GM18873 (cell line): ENCODE data around the gene SLC10A7.

Experiments
- ATAC-seq: cut with Tn5 transposase; IDR thresholded peaks from one replicate; pipeline ENCODE4 v1.9.1; 2021; ENCODE audit warnings: mild to moderate bottlenecking, moderate library complexity, moderate number of reproducible peaks; ENCODE audit not compliant: unreplicated experiment, low FRiP score

SLC10A7 gene, protein sequence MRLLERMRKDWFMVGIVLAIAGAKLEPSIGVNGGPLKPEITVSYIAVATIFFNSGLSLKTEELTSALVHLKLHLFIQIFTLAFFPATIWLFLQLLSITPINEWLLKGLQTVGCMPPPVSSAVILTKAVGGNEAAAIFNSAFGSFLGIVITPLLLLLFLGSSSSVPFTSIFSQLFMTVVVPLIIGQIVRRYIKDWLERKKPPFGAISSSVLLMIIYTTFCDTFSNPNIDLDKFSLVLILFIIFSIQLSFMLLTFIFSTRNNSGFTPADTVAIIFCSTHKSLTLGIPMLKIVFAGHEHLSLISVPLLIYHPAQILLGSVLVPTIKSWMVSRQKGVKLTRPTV

DNA sequence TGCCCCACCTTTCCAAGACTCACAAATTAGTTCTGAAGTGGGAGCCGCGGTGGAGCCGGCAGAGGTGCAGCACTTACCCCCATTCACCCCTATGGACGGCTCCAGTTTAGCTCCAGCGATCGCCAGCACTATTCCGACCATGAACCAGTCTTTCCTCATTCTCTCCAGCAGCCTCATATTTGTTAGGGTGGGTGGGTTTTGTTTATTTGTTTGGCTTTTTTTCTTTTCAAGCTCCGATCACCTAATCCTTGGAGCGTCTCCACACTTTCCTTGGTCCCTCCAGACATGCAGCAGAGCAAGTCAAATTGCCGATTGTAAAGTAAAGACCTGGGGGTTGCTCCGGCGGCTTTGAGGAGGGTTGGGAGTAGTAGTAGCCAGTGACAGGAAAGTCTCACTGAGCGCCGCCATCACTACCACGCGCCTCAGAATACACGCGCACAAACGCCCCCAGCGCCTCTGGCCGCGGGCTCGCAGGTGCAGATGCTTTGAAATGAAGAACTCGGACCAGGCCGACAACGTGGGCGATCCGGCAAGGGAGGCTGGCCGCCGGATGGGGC, at the start of gene SLC10A7:
Gene SLC10A7, minus strand, starts transcription at position 400 of the 557 bp plus-strand sequence. Its CDS starts 223 bp downstream, at position 177.
- peak; percentile 66 for ATAC-seq

DNA sequence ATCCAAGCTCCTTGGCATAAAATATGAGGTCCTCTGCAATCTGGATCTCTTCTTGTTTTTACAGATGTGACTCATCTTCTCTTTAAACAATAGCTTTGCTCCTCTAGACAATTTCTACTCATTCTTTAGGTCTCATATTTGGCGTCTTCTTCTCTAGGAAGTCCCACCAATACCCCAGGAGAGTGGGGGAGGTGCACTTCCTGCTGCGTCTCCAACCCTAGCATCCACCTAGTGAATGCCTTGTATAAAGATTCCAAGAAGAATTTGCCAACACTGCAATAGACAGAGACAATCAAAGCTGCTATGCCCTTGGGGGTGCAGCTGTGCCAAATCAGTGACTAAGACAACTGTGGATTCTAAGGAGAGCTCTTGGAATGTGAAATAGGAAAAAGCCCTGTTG, 45.7 kb upstream of the SLC10A7 start:
- ATAC-seq = no peak

DNA sequence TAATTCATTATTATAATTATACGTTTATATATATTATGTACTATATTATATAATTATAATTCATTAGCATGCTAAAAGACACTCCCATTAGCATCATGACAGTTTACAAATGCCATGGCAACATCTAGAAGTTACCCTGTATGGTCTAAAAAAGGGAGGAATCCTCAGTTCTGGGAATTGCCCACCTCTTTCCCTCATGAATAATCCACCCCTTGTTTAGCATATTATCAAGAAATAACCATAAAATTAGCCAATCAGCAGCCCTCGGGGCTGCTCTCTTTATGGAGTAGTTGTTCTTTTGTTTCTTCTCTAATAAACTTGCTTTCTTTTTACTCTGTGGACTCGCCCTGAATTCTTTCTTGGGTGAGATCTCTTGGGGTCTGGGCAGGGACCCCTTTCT, 42.8 kb upstream of the SLC10A7 start:
- ATAC-seq = no peak

DNA sequence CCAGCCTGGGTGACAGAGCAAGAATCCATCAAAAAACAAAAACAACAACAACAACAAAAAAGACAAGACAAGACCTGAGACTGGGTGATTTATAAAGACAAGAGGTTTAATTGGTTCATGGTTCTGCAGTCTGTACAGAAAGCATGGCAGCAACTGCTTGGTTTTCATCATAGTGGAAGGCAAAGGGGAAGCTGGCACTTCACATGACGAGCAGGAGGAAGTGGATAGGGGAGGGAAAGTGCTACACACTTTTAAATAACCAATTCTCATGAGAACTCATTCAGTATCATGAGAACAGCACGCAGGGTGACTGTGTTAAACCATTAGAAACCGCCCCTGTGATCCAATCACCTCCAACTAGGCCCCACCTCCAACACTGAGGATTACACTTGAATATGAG, 28.4 kb upstream of the SLC10A7 start:
- ATAC-seq = no peak

DNA sequence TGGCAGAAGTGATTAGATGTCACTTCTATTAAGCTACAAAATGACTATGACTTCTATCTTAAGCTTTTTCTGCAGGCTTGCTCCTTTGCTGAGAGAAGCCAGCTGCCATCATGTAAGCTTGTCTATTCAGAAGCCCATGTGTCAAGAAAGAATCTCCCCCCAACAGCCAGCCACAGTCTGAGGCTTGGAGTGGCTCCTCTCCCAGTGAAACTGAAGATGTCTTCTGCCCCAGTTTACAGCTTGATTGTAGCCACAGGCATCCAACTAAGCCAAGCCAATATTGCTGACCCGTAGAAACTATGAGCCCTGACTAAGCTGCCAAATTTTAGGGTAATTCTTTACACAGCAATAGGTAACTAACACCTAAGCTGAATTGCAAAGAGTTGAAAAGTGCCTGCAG, 26.7 kb upstream of the SLC10A7 start:
- ATAC-seq = no peak

DNA sequence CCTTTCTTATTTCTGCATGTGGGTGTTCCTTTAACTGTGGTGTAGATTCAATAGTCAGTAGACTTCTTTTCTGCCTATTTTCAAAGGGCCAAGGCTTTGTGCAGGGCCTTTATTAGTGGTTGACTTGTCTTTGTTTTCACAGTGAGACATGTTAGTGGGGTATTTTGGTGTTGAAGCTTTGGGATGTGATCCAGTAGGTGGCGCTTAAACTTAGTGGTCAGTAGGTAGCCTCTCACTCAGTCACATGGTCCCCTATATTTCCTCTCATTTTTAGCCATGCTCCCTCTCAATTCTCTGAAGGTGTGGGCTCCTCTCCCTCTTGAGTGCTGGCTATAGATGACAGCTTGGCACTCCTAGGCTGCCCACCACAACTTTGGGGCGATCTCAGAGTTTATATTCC, 23.4 kb upstream of the SLC10A7 start:
- no peak for ATAC-seq

DNA sequence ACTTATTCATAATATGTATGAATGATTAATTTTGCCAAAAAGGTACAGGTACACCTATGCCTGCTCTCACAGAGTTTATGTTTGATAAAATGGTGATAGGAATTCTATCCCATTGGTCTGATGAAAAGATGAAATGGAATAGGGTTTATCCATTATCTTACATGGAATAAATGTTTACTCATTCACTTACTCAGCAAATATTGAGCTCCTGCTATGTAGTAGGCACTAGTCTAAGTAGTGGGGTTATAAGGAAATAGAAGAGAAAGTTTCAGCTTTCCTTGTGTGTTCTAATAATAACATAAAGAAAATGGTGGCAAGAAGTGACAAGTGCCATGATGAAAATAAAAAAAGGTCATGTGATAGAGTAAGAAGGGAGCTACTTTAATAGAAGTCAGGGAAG, 12.4 kb upstream of the SLC10A7 start:
- ATAC-seq = no peak

DNA sequence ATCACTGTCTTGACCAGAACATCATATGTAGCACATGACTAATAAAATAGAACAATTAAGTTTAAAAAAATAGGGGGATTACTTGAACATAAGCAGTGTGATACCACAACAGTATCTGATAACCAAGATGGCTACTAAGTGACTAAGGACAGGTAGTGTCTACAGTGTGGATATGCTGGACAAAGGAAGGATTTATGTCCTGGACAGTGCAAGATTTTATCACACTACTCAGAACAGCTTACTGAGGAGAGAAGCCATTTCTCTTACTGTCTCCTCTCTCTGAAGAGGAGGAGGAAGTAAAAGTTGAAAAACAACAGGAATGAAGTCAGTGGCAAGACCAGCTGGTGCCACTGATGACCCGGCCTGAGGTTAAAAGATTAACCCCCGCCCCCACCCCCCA, 4.0 kb upstream of the SLC10A7 start:
- ATAC-seq = no peak

DNA sequence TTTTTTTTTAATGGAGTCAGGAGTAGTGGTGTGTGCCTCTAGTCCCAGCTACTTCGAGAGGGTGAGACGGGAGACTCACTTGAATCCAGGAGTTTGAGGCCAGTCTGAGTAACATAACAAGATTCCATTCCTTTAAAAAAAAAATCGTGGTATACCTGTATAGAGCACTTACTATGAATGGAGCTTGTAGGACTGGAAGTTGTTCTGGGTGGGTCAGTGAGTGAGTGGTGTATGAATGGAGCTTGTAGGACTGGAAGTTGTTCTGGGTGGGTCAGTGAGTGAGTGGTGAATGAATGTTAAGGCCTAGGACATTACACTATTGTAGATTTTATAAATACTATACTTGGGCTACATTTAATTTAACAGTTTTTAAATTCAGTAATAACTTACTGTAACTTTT, 2.9 kb upstream of the SLC10A7 start:
- no peak for ATAC-seq

DNA sequence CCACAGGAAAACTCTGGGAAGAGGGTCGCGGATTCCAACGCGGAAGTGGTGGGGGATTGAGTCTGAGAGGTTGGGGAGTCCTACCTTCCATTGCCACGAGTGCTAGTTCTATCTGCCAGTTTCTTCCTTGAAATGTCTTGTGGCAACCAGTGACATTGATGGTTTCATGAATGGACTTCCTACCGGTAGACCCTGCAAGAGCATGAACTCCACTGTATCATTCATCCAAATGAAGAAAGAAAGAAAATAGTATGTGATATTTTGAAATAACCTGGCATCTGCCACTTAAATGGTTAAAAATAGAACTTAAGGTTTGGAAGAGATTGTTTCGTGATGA, 1.1 kb upstream of the SLC10A7 start:
- ATAC-seq = peak; percentile 24

DNA sequence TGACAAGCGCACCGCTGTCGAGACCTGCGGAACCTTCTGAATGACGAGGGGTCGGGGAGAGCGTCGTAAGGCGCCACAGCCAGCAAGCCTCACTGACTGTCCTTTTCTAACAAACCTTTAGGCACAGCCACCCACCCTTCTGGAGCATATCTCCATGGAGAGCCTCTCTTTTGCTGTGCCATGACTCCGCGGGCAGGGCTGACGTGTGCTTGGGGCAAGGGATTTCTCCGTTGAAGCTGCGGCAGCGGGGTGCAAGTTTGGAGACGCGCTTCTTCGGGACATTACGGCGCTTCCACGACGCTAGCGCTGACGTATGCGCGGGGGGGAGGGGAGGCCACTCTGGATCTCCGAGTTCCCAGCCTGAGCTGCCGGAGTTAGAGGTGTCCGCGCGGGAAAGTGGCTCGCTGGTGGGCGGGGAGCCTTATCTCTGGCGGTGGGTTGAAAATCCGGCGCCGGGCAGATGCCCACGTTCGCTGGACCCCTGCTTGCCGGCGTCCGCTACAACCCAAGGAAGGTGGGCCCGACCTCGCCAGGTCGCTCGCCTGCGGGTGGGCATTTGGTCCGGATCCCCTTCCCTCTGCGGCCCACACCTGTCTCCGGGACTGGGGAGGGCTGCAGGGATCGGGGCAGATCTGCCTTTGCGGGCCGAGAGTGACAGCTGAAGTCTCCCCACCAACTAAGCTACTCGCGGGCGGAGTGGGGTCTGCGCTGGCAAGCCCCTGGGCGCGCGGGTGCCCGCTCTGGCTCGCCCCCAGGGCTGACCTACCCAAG, 543 bp upstream of the SLC10A7 start:
- peak; percentile 58 for ATAC-seq

DNA sequence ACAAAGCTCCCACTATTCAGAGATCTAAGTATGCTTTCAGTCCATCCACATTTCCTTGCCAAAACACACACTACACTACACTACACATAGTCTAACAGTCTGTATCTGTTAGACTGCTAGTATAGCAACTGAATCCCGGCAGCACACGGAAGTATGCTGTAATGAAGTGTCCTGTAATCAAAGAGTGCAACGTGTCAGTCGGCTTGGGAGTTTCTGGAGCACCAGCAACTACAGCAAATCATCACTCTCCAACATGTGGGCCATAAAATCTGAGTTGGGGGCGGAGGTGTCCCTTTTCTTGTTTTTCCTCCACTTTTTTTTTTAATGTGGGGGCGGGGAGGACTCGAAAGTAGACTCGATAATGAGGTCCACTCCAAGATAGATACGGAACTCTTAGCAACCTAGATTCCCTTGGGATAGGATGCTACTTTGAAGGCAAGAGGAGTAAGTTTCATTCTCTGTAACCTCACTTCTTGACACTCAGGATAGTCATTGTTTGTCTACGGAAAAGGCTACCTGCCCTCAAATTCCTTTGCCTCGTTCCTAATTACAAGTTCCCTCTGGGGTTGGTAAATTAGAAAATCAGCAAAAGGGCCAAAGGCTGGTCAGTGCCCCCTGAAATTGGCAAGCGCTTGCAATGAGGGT, 722 bp downstream of the SLC10A7 start:
- peak; percentile 46 for ATAC-seq

DNA sequence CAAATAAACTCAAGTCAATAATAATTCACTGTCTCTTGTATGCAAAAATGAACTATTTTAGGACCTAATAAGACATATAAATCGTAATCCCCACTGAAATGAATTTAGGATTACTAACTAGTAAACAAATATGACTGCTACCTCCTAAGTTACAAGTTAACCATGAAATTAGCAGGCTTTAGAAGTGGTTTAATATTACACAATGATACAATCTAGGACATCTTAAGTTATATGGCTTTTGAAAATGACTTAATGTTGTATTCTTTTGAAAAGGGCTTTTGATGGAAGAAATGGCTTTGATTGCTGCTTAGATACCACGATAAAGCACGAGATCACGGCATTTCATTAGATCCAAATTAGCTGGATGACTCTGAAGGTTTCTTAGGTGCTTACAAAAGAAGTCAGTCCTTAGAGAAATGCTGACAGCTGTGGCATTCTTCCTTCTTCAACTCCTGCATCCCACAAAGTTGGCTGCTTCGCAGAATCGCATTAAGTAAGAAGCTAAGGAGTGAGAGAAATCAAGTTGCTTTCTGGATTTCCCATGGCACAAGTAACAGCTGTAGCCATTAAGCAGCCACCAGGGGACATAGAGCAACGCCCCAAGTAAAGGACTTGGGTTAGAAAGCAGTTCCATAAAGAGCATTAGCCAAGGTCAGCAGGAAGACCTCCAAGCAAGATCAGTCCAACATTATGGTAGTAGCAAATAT, 6.9 kb downstream of the SLC10A7 start:
- ATAC-seq = no peak

DNA sequence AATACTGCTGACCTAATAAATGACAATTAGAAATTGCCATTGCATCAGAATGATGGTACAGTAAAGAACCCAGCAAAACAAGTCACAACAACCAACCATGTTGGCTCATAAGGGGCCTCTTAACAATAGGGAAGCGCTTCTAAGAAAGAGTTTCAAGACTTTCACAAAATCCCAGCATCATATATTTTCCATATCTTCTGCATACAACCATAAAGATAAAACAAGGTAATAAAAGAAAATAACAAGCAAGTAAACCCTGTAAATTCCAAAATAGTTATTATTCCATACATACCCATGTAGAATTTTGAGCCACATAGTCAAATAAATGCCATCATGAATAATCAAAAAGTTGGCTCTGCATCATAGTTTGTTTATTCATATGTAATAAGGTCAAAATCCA, 8.2 kb downstream of the SLC10A7 start:
- no peak for ATAC-seq

DNA sequence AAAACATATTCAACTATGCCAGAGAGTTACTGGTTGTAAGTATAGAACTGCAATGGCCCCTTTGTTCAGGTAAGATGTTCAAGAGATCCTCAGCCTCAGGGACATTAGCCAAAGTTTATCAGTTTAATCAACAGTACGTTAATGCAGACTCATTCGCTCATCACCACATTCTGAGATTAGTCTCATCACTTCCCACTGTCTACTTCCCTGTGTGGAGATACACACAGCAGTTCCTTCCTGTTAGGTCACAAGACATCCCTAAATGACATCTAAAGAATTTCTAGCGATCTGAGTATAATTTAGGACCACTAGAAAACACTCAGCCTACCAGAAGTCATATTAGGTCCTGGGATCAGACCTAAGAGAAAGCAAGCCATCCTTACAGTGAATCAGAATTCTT, 10.4 kb downstream of the SLC10A7 start:
- ATAC-seq = no peak

DNA sequence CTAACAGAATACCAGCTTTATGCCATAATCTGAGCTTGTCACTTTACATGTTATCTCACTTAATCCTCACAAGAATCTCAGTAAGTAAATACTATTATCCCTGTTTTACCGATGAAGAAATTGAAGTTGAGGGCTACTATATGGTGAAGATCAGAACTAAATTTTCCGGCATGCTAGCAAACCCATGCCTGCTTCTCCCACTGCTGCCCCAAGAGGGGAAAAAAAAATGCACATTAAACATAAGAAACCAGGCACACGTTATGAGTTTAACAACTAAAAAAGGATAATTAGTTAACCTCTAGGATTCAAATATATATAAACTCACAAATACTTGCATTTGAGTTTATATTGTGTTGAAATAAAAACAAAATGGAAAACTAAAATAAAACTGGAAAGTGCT, 10.8 kb downstream of the SLC10A7 start:
- ATAC-seq = no peak

DNA sequence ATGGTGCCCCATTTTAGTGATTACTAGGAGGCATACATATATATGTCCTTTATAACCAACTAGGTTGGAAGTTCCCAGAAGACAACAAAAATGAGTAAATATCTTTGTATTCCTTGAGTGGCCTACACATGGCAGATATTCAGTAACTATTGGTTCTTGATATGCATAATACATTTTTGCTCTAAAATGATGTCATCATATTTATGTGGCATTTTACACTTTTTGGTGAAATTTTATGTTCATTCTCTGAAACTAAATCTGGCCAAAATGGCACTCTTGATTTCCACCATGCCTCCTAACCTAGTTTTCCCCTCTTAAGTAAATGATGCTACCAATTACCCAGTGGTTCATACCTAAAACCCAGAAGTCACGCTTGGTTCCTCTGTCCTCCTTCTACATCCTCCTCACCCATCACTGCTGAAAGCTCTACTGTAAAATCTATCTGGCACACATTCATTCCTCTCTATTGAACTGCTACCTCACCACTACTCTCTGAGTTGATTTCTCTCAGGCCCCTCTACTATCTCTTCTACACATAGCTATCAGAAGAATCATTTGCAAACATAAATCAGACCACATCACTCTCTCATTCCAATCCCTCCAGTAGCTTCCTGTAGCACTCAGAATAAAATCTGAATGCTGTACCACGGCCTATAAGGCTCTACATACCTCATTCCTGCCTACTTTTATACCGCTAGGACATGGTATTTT, 13.4 kb downstream of the SLC10A7 start:
- ATAC-seq = no peak

DNA sequence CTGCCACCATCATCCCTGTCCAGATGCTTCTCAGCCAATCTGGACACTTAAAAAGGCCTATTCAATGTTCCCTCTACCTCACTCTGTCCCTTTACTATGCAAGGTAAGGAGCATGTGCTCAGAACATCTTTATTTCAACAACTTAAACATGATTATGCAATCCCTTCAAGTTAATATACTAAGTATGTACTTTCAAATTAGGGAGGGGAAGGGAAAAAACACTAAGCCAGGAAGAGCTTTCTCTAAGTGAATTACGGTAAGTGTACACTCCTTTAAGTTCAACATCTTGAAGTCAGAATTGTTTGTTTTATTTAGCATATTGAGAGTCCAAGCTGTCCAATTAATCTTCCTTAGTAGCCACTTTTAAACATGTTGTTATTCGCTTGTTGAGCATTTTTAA, 14.1 kb downstream of the SLC10A7 start:
- ATAC-seq = no peak

DNA sequence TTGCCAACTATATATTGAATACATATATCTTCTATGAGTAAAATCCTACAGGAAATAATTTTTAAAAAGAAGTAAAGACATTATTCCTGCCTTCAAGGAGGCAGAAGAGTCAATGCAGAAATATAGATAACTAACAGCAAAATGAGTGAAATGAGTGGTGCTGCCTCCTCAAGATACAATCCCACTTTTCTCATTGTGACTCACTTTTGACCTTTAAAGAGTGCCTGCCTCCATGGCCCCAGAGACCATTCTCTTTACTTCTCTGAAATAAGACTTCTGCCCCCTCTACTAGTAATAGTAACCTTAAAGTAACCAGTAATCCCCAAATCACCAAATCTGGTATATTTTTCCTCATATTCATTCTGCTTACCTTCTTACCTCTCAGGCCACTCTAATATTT, 15.5 kb downstream of the SLC10A7 start:
- ATAC-seq = no peak

DNA sequence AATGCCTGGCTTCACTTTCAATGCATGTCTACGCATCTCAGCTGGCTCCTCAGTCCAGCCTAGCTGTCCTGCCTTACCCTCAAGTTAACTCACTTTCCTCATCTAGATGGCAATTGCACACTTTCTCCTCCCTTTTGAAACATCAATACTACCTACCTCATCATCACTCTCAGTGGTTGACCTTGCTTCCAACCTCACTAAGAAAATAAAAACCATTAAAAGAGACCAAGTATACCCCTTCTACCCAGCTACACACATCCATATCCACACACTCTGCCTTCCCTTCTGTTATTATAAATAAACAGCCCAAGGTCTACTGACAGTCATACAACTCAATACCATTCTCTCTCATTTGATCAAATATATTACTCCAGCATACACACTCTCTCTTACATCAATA, 21.5 kb downstream of the SLC10A7 start:
- ATAC-seq = no peak
